Thoracic aorta (tissue), 2 donors: ENCODE measurements around the gene ATP5PD. TPM values are rescaled to one million over a fixed set of nuclear protein-coding genes. Genes with fewer than 3 reads are reported as not detected.

Experiments
- ATAC-seq: fragments of 150-250 bp; one replicate; pipeline ENCODE4 v1.8.0; 2017; ENCODE audit warnings: low read depth; ENCODE audit not compliant: insufficient number of reproducible peaks, low FRiP score
- DNase-seq: peaks from one replicate; pipeline ENCODE4 v3.0.0-alpha.2; 2020; ENCODE audit warnings: low spot score
- H3K27ac ChIP-seq, 2 donors: fragments of 200-600 bp; sonication (generic); 1 replicate in 1 of 2; 2 replicates in 1 of 2; pipeline ENCODE4 v1.5.1; 2016; ENCODE audit warnings: mild to moderate bottlenecking in 2 of 2, moderate library complexity in 2 of 2
- H3K27me3 ChIP-seq: fragments of 200-600 bp; sonication (generic); replicated peaks from 2 replicates; pipeline ENCODE4 v1.6.0; 2016; ENCODE audit warnings: mild to moderate bottlenecking; ENCODE audit not compliant: insufficient read depth
- H3K36me3 ChIP-seq: fragments of 200-600 bp; sonication (generic); one replicate; pipeline ENCODE4 v1.5.1; 2016
- H3K4me1 ChIP-seq, 2 donors: fragments of 200-600 bp; sonication (generic); 1 replicate in 1 of 2; 2 replicates in 1 of 2; pipeline versions ENCODE4 v1.5.1 to v1.6.0; 2016; ENCODE audit warnings: low read depth in 2 of 2, mild to moderate bottlenecking in 1 of 2; ENCODE audit not compliant: control insufficient read depth in 1 of 2
- H3K4me3 ChIP-seq: fragments of 200-600 bp; sonication (generic); 2 replicates; pipeline ENCODE4 v1.5.1; 2016; ENCODE audit warnings: mild to moderate bottlenecking
- H3K9me3 ChIP-seq: fragments of 200-600 bp; sonication (generic); 2 replicates; pipeline ENCODE4 v1.5.1; 2016
- CTCF ChIP-seq: fragments of 200-600 bp; sonication (generic); IDR thresholded peaks from one replicate; pipeline ENCODE4 v1.5.1; 2019; ENCODE audit warnings: antibody characterized with exemption
- total RNA-seq, 2 donors: library from RNA; depleted of rRNA; stranded (reverse); fragments of >200 nt; gene quantifications; one replicate each; pipeline versions ENCODE4 v1.1.0 to v1.2.3, GENCODE V29; 2016

The ATP5PD gene
- total RNA-seq, 2 donors from 2014 or later, result 109 to 189 TPM

GRCh38 chr17:75087182-75087557 lies 40.4 kb upstream of the ATP5PD start:
- Histone ChIP-seq H3K9me3 (no peaks in the 10 kb centered on the region), H3K4me3 (peak overlapping the region; percentile 75), H3K27me3 (no peaks in the 10 kb centered on the region), H3K36me3 (no peaks in the 10 kb centered on the region), H3K4me1 (peaks cover 5 to 23% of the 10 kb centered on the region in 2 donors), H3K27ac (peak overlapping the region in 1 of 2 donors; percentile 55)
- DNase-seq, result no peak
- no peak for ATAC-seq
- no peak for TF ChIP-seq CTCF

- ATAC-seq (no peak), DNase-seq (no peak)
- no peaks in the 10 kb centered on the region for H3K27me3 ChIP-seq
- no peak overlapping the region for H3K4me3 ChIP-seq
- no peak for TF ChIP-seq CTCF
- no peaks in the 10 kb centered on the region for H3K36me3 ChIP-seq
- no peak overlapping the region for H3K27ac ChIP-seq
- no peaks in the 10 kb centered on the region for H3K9me3 ChIP-seq
- peaks cover 5 to 23% of the 10 kb centered on the region in 2 donors for H3K4me1 ChIP-seq
Measured at GRCh38 chr17:75086496-75087181, 39.9 kb upstream of the ATP5PD start.

- DNase-seq (no peak), ATAC-seq (no peak)
- H3K36me3 ChIP-seq, result no peaks in the 10 kb centered on the region
- no peaks in the 10 kb centered on the region for H3K9me3 ChIP-seq
- no peak for TF ChIP-seq CTCF
- H3K4me1 ChIP-seq, result peaks cover 7 to 28% of the 10 kb centered on the region in 2 donors
- H3K27ac ChIP-seq, result no peak overlapping the region
- no peak overlapping the region for H3K4me3 ChIP-seq
- no peaks in the 10 kb centered on the region for H3K27me3 ChIP-seq
Measured at GRCh38 chr17:75084039-75084660, 37.4 kb upstream of the ATP5PD start.

- no peak for ATAC-seq
- Histone ChIP-seq H3K27me3 (no peaks in the 10 kb centered on the region), H3K27ac (no peak overlapping the region), H3K4me3 (no peak overlapping the region), H3K4me1 (peaks cover 15 to 28% of the 10 kb centered on the region in 2 donors), H3K9me3 (no peaks in the 10 kb centered on the region), H3K36me3 (no peaks in the 10 kb centered on the region)
- DNase-seq, result no peak
- TF ChIP-seq CTCF, result no peak
Measured at GRCh38 chr17:75082683-75083082, 35.9 kb upstream of the ATP5PD start.

- no peak for DNase-seq
- no peak for TF ChIP-seq CTCF
Measured at GRCh38 chr17:75081611-75082540, 35.1 kb upstream of the ATP5PD start.

More at GRCh38 chr17:75081611-75082540, 35.1 kb upstream of the ATP5PD start:
- no peak for ATAC-seq
- no peaks in the 10 kb centered on the region for H3K9me3 ChIP-seq
- H3K4me3 ChIP-seq, result no peak overlapping the region
- H3K4me1 ChIP-seq, result peaks cover 18 to 28% of the 10 kb centered on the region in 2 donors
- no peaks in the 10 kb centered on the region for H3K27me3 ChIP-seq
- no peaks in the 10 kb centered on the region for H3K36me3 ChIP-seq
- no peak overlapping the region for H3K27ac ChIP-seq
